Thyroid gland (tissue), 4 donors: ENCODE measurements around the gene RPL18.

Experiments
- CTCF ChIP-seq, 6 experiments: fragments of 200-600 bp in 3 of 6; fragments of 450-650 bp in 3 of 6; sonication (generic) in 3 of 6; IDR thresholded peaks; one replicate each; pipeline ENCODE4 v1.5.1; 2016 to 2019; ENCODE audit warnings: antibody characterized with exemption in 6 of 6, mild to moderate bottlenecking in 2 of 6, inconsistent platforms in 1 of 6, moderate library complexity in 1 of 6
- POLR2A ChIP-seq, 2 donors: fragments of 450-650 bp; IDR thresholded peaks; one replicate each; pipeline ENCODE4 v1.6.1; 2017; ENCODE audit warnings: antibody characterized with exemption in 2 of 2, mild to moderate bottlenecking in 2 of 2, moderate library complexity in 1 of 2

- TF ChIP-seq CTCF (IDR thresholded peaks at IDR 0.05) (no peak), POLR2A (IDR thresholded peaks at IDR 0.05) (no peak)
These were observed 17.2 kb upstream of the RPL18 start for GRCh38 chr19:48635966-48636858.
